Uterus (tissue), 2 donors: Measurements from ENCODE around the gene STARD8.

Experiments
- CTCF ChIP-seq, 4 experiments: fragments of 200-600 bp in 2 of 4; fragments of 450-650 bp in 2 of 4; sonication (generic) in 2 of 4; IDR thresholded peaks; one replicate each; pipeline ENCODE4 v1.5.1; 2016 to 2019; ENCODE audit warnings: antibody characterized with exemption in 4 of 4, mild to moderate bottlenecking in 2 of 4, moderate library complexity in 1 of 4
- POLR2A ChIP-seq, 2 donors: fragments of 450-650 bp; IDR thresholded peaks; one replicate each; pipeline ENCODE4 v1.6.1; 2016; ENCODE audit warnings: antibody characterized with exemption in 2 of 2, mild to moderate bottlenecking in 1 of 2, moderate library complexity in 1 of 2

- TF ChIP-seq POLR2A (IDR thresholded peaks at IDR 0.05), result no peak
- TF ChIP-seq CTCF (IDR thresholded peaks at IDR 0.05), result no peak
Measured at GRCh38 chrX:68692651-68693050, 45.2 kb downstream of the STARD8 start.
